GM12878 (cell line): ENCODE data around the gene HSF2BP. TPM values are rescaled to one million over a fixed set of nuclear protein-coding genes. Genes with fewer than 3 reads are reported as not detected.
A peak's percentile ranks its signal among the peaks of the same experiment; 100 is the strongest.

Experiments used
- ATAC-seq: fragments of 200-7000 bp; cut with Tn5 transposase; 3 replicates; pipeline ENCODE4 v1.9.1; 2020; ENCODE audit warnings: mild to moderate bottlenecking, moderate library complexity
- BruUV-seq: library from RNA; stranded (reverse); fragments of 400-500 nt; replicated peaks from 2 replicates; lab custom pipeline; 2021; lab: Mats Ljungman, UMichigan
- CTCF ChIA-PET: fragments of 300-600 bp; sonication (Branson Sonifier 250); formaldehyde crosslinking; extraction: SDS; loops from one replicate; lab custom pipeline; 2021; ENCODE audit warnings: inconsistent platforms; lab: Yijun Ruan, JAX
- POLR2A ChIA-PET: fragments of 350-600 bp; formaldehyde crosslinking; extraction: SDS; loops from one replicate; lab custom pipeline; 2021; ENCODE audit warnings: inconsistent platforms; lab: Charles Lee
- RAD21 ChIA-PET: fragments of 300-600 bp; sonication (Branson Sonifier 250); formaldehyde crosslinking; loops from one replicate; lab custom pipeline; 2023; ENCODE audit warnings: antibody characterized with exemption; ENCODE audit not compliant: unreplicated experiment; lab: Charles Lee
- SMC1A ChIA-PET: fragments of 300-600 bp; sonication (Branson Sonifier 250); formaldehyde crosslinking; loops from one replicate; lab custom pipeline; 2023; ENCODE audit not compliant: unreplicated experiment, uncharacterized antibody; lab: Charles Lee
- DNase-seq: peaks from one replicate; pipeline ENCODE4 v3.0.0-alpha.2; 2011; ENCODE audit warnings: low read depth, low spot score
- FAIRE-seq: peaks from 3 replicates; lab custom pipeline; 2011; peaks lifted over from hg19 to GRCh38; lab: Jason Lieb, UNC
- H2AFZ ChIP-seq: 2 replicates; pipeline ENCODE4 v1.6.0; 2011; ENCODE audit warnings: low read depth, low read length, control low read depth; ENCODE audit not compliant: control insufficient read depth
- H3K27ac ChIP-seq: 2 replicates; pipeline ENCODE4 v1.5.1; 2011; ENCODE audit warnings: control low read depth; ENCODE audit not compliant: control insufficient read depth, insufficient read depth
- H3K27me3 ChIP-seq, 2 experiments: replicated peaks in 1 of 2; 2 replicates each; pipeline versions ENCODE4 v1.6.0 to v1.6.1; 2011; ENCODE audit warnings: low read length in 1 of 2; ENCODE audit not compliant: control insufficient read depth in 2 of 2, insufficient read depth in 2 of 2
- H3K36me3 ChIP-seq, 2 experiments: 2 replicates each; pipeline ENCODE4 v1.5.1; 2011; ENCODE audit warnings: low read length in 1 of 2; ENCODE audit not compliant: control insufficient read depth in 2 of 2, insufficient read depth in 2 of 2
- H3K4me1 ChIP-seq: 2 replicates; pipeline ENCODE4 v1.6.1; 2011; ENCODE audit warnings: mild to moderate bottlenecking, low read length, moderate library complexity, mixed read lengths; ENCODE audit not compliant: control insufficient read depth, insufficient read depth
- H3K4me2 ChIP-seq: 2 replicates; pipeline ENCODE4 v1.6.0; 2011; ENCODE audit warnings: control low read depth; ENCODE audit not compliant: control insufficient read depth, insufficient read depth
- H3K4me3 ChIP-seq: fragments of 200-600 bp; sonication (generic); 2 replicates; pipeline ENCODE4 v1.5.1; 2016
- H3K79me2 ChIP-seq: 2 replicates; pipeline ENCODE4 v1.6.0; 2011; ENCODE audit warnings: low read length; ENCODE audit not compliant: control insufficient read depth, insufficient read depth
- H3K9ac ChIP-seq: 2 replicates; pipeline ENCODE4 v1.8.0; 2011; ENCODE audit warnings: low read length, control low read depth, mixed read lengths; ENCODE audit not compliant: control insufficient read depth, insufficient read depth
- H3K9me3 ChIP-seq: replicated peaks from 3 replicates; pipeline ENCODE4 v1.5.1; 2011; ENCODE audit warnings: mild to moderate bottlenecking, low read length; ENCODE audit not compliant: control insufficient read depth, insufficient read depth
- H4K20me1 ChIP-seq: 2 replicates; pipeline ENCODE4 v1.6.0; 2011; ENCODE audit not compliant: control insufficient read depth, insufficient read depth
- CTCF ChIP-seq, 3 experiments: IDR thresholded peaks in 2 of 3; conservative IDR thresholded peaks in 1 of 3; 2 replicates each; pipeline ENCODE4 v1.5.1; 2011; ENCODE audit warnings: low read depth in 3 of 3, low read length in 3 of 3, mild to moderate bottlenecking in 3 of 3, control low read depth in 2 of 3, moderate library complexity in 2 of 3, inconsistent platforms in 1 of 3, mixed read lengths in 1 of 3; ENCODE audit not compliant: control insufficient read depth in 2 of 3, insufficient read depth in 1 of 3; ENCODE audit errors: extremely low read depth in 1 of 3
- DPF2 ChIP-seq: fragments of 450-650 bp; IDR thresholded peaks from 2 replicates; pipeline ENCODE4 v1.6.1; 2017; ENCODE audit warnings: mild to moderate bottlenecking
- FOXM1 ChIP-seq: IDR thresholded peaks from 2 replicates; pipeline ENCODE4 v1.6.1; 2012; ENCODE audit warnings: low read depth, mild to moderate bottlenecking, inconsistent platforms, low read length, moderate library complexity
- GATAD2B ChIP-seq: fragments of 450-650 bp; conservative IDR thresholded peaks from 2 replicates; pipeline ENCODE4 v1.6.1; 2017; ENCODE audit warnings: low read depth, mild to moderate bottlenecking, moderate library complexity
- IKZF1 ChIP-seq: fragments of 450-650 bp; conservative IDR thresholded peaks from 2 replicates; pipeline ENCODE4 v1.6.1; 2017; ENCODE audit warnings: antibody characterized with exemption, mild to moderate bottlenecking
- IRF4 ChIP-seq: IDR thresholded peaks from 2 replicates; pipeline ENCODE4 v1.6.1; 2011; ENCODE audit warnings: low read depth, low read length
- MYC ChIP-seq: IDR thresholded peaks from 2 replicates; pipeline ENCODE4 v1.6.1; 2011; ENCODE audit warnings: mild to moderate bottlenecking, low read length, moderate library complexity, inconsistent platforms; ENCODE audit not compliant: insufficient read depth, insufficient replicate concordance, insufficient read length, severe bottlenecking
- NR2F1 ChIP-seq: fragments of 450-650 bp; conservative IDR thresholded peaks from 2 replicates; pipeline ENCODE4 v1.6.1; 2017; ENCODE audit warnings: mild to moderate bottlenecking
- PAX5 ChIP-seq: IDR thresholded peaks from 2 replicates; pipeline ENCODE4 v1.6.1; 2011; ENCODE audit warnings: low read depth, low read length, borderline replicate concordance
- PBX3 ChIP-seq: IDR thresholded peaks from 2 replicates; pipeline ENCODE4 v1.6.1; 2011; ENCODE audit warnings: mild to moderate bottlenecking, low read depth, low read length, moderate library complexity; ENCODE audit not compliant: insufficient replicate concordance
- PKNOX1 ChIP-seq: fragments of 450-650 bp; IDR thresholded peaks from 2 replicates; pipeline ENCODE4 v1.6.1; 2016; ENCODE audit warnings: mild to moderate bottlenecking
- PML ChIP-seq: IDR thresholded peaks from 2 replicates; pipeline ENCODE4 v1.6.1; 2012; ENCODE audit warnings: low read length, inconsistent platforms
- POLR2AphosphoS5 ChIP-seq: IDR thresholded peaks from 2 replicates; pipeline ENCODE4 v1.6.1; 2011; ENCODE audit warnings: mild to moderate bottlenecking, low read length, inconsistent platforms
- POU2F2 ChIP-seq: IDR thresholded peaks from 3 replicates; pipeline ENCODE4 v1.6.1; 2011; ENCODE audit warnings: low read depth, mild to moderate bottlenecking, low read length, borderline replicate concordance
- RAD21 ChIP-seq: IDR thresholded peaks from 2 replicates; pipeline ENCODE4 v1.6.1; 2011; ENCODE audit warnings: mild to moderate bottlenecking, low read depth, low read length, moderate library complexity; ENCODE audit not compliant: insufficient read depth
- RELA ChIP-seq: fragments of 450-650 bp; IDR thresholded peaks from 2 replicates; pipeline ENCODE4 v1.8.0; 2014; ENCODE audit warnings: borderline replicate concordance; ENCODE audit not compliant: partially characterized antibody
- WRNIP1 ChIP-seq: IDR thresholded peaks from 2 replicates; pipeline ENCODE4 v1.6.1; 2011; ENCODE audit warnings: low read depth, low read length, improper control_type of control experiment, borderline replicate concordance
- WGBS: methylation state at CpG from one replicate; pipeline ENCODE4 v1.1.6; 2016; ENCODE audit warnings: low lambda C conversion rate; ENCODE audit not compliant: insufficient replicate concordance, insufficient coverage; ENCODE audit errors: missing lambda C conversion rate; 5-methylcytosine and 5-hydroxymethylcytosine counted together
- in situ Hi-C: fragments of 300-500 bp; cut with MboI; formaldehyde crosslinking; loops from 9 replicates; pipeline ENCODE4 v1.14.3; 2018; ENCODE audit warnings: mixed read lengths
- intact Hi-C: fragments of 100-400 bp; cut with micrococcal nuclease; formaldehyde crosslinking; loops from one replicate; pipeline ENCODE4 v1.14.2; 2022; ENCODE audit not compliant: unreplicated experiment
- polyA plus RNA-seq, 11 experiments: library from polyadenylated mRNA; depleted of rRNA in 4 of 11; unstranded in 6 of 11; stranded (reverse) in 5 of 11; fragments of >200 nt; fragmentation: Nextera tagmentation in 4 of 11; fragmentation: Illumina TruSeq in 1 of 11; extraction: Ambion mirVana in 4 of 11; extraction: Trizol in 1 of 11; gene quantifications; 1 replicate in 1 of 11; 2 replicates in 10 of 11; pipeline versions ENCODE4 v1.2.1 to v1.2.3, GENCODE V29; 2011 to 2016; ENCODE audit warnings: inconsistent platforms in 2 of 11, missing spikeins in 2 of 11, low read depth in 1 of 11
- total RNA-seq, 4 experiments: library from RNA; depleted of rRNA in 3 of 4; stranded (reverse); fragments of >200 nt in 3 of 4; fragmentation: Illumina TruSeq in 1 of 4; extraction: Trizol in 1 of 4; gene quantifications; 2 replicates each; pipeline versions ENCODE4 v1.2.1 to v1.2.3, GENCODE V29; 2013 to 2021

HSF2BP gene
- total and polyA plus RNA-seq, 10 of the 15 experiments (the other 5 are each of a cell fraction or from before 2014, with no cell fraction given): 0.07 to 0.81 (median 0.35) TPM

GRCh38 chr21:43648171-43648570, 11.1 kb downstream of the HSF2BP start (continued):
- TF ChIP-seq FOXM1: no peak
- TF ChIP-seq, all 136 proteins: peak for 0

- in situ Hi-C loops: loop anchor here (5.0 kb wide), 1 partner anchor 34 kb away; no protein-coding TSS in a partner anchor
- TF ChIP-seq PBX3: peak; percentile 70
- no peak for TF ChIP-seq MYC
- TF ChIP-seq WRNIP1: no peak
- TF ChIP-seq GATAD2B: 0 out of 2 replicates have a peak, but pooled peaks have one; percentile 29
- TF ChIP-seq PKNOX1: peak; percentile 91
- peak; percentile 57; the same call in 1 of the 3 replicates for TF ChIP-seq POU2F2
- peak; percentile 76; the same call in 1 of the 2 replicates for TF ChIP-seq IRF4
- no peak for TF ChIP-seq PML
- TF ChIP-seq NR2F1: peak; percentile 28; the same call in 1 of the 2 replicates
- TF ChIP-seq RELA: peak; percentile 38
- peak; percentile 99 to 100 (median 100); a peak in 5 of 6 replicates for TF ChIP-seq CTCF (IDR thresholded peaks at IDR 0.05 in 2 of 3, conservative IDR thresholded peaks at IDR 0.05 in 1 of 3; ENCODE audit: control insufficient read depth in 2 of 3, extremely low read depth in 1 of 3, insufficient read depth in 1 of 3, low read depth in 3 of 3, low read length in 3 of 3)
- TF ChIP-seq RAD21: peak; percentile 99
- no peak for TF ChIP-seq POLR2AphosphoS5
- peak; percentile 36; the same call in 1 of the 2 replicates for TF ChIP-seq IKZF1
- TF ChIP-seq DPF2: 0 out of 2 replicates have a peak, but pooled peaks have one; percentile 21
- TF ChIP-seq PAX5: peak; percentile 7; the same call in 1 of the 2 replicates
Observed at GRCh38 chr21:43646550-43647260, 12.6 kb downstream of the HSF2BP start.

More at GRCh38 chr21:43646550-43647260, 12.6 kb downstream of the HSF2BP start:
- ChIA-PET RAD21 (interaction anchor here (1.1 to 2.2 kb wide), 3 partner anchors 14 to 332 kb away, joined by 3 to 7 read pairs (median 4); no protein-coding TSS in a partner anchor), SMC1A (interaction anchor here (1.3 to 2.0 kb wide), 5 partner anchors 10 to 376 kb away, joined by 3 to 8 read pairs (median 4); no protein-coding TSS in a partner anchor), POLR2A (no interaction called here), CTCF (interaction anchor here (1.0 to 3.9 kb wide), 8 partner anchors 8 to 61 kb away, joined by 3 to 41 read pairs (median 6); no protein-coding TSS in a partner anchor)
- 15% methylated on average over 7 of the region's 7 CpGs for WGBS
- H3K36me3 ChIP-seq: no peaks in the 10 kb centered on the region
- ATAC-seq (peak; percentile 98), DNase-seq (no peak), FAIRE-seq (peak; percentile 94)
- H3K9me3 ChIP-seq: no peaks in the 10 kb centered on the region
- no TSS peak for BruUV-seq
- no peak overlapping the region for H3K4me3 ChIP-seq
- peaks cover 11% of the 10 kb centered on the region; the same call in 1 of the 2 replicates for H3K4me1 ChIP-seq
- H4K20me1 ChIP-seq: no peaks in the 10 kb centered on the region
- H3K9ac ChIP-seq: no peak overlapping the region
- intact Hi-C loops: loop anchor here (1.0 to 5.0 kb wide), 2 partner anchors 34 to 339 kb away; no protein-coding TSS in a partner anchor
- H3K27me3 ChIP-seq: no peaks in the 10 kb centered on the region; a peak in 1 of 4 replicates
- H3K4me2 ChIP-seq: peak overlapping the region; percentile 56
- H3K27ac ChIP-seq: no peak overlapping the region
- peak overlapping the region; percentile 13; the same call in 1 of the 2 replicates for H2AFZ ChIP-seq
- no peaks in the 10 kb centered on the region for H3K79me2 ChIP-seq
